Left ventricle myocardium inferior (tissue), 1 donor: ENCODE results near the gene SLFN13. TPM values are rescaled to one million over a fixed set of nuclear protein-coding genes. Genes with fewer than 3 reads are reported as not detected.
"Not testable (repeated sequence)": the region's sequence is repeated elsewhere in the genome, so short reads cannot be mapped to it uniquely, and the experiment has no call there.

Source experiments
- DNase-seq: peaks from one replicate; pipeline ENCODE4 v3.0.0-alpha.2; 2020
- H3K27ac ChIP-seq: fragments of 200-600 bp; replicated peaks from 2 replicates; pipeline ENCODE4 v1.8.0; 2021
- H3K27me3 ChIP-seq: fragments of 200-600 bp; 2 replicates; pipeline ENCODE4 v1.8.0; 2021; ENCODE audit warnings: low read depth
- H3K36me3 ChIP-seq: fragments of 200-600 bp; 2 replicates; pipeline ENCODE4 v1.8.0; 2021
- H3K4me1 ChIP-seq: fragments of 200-600 bp; 2 replicates; pipeline ENCODE4 v1.8.0; 2021
- H3K4me3 ChIP-seq: fragments of 200-600 bp; 2 replicates; pipeline ENCODE4 v1.8.0; 2021; ENCODE audit warnings: mild to moderate bottlenecking, moderate library complexity
- H3K9me3 ChIP-seq: fragments of 200-600 bp; replicated peaks from 2 replicates; pipeline ENCODE4 v1.8.0; 2021
- CTCF ChIP-seq: fragments of 200-600 bp; IDR thresholded peaks from 2 replicates; pipeline ENCODE4 v1.8.0; 2021; ENCODE audit warnings: antibody characterized with exemption, mild to moderate bottlenecking, borderline replicate concordance
- intact Hi-C: fragments of 100-400 bp; cut with micrococcal nuclease; formaldehyde crosslinking; loops from one replicate; pipeline ENCODE4 v1.11.0; 2022
- total RNA-seq: library from RNA; stranded (reverse); fragmentation: NEBNext Ultra II Directional; extraction: Animal tissue kit (Norgen Biotek cat#: 25700); gene quantifications from one replicate; pipeline ENCODE4 v1.2.1, GENCODE V29; 2021
- donor health status: DM: no; HTN: yes; CAD: no; lungs with severe emphysema.

The SLFN13 gene
- total RNA-seq, 1 donor from 2014 or later: 3.4 TPM

DNA sequence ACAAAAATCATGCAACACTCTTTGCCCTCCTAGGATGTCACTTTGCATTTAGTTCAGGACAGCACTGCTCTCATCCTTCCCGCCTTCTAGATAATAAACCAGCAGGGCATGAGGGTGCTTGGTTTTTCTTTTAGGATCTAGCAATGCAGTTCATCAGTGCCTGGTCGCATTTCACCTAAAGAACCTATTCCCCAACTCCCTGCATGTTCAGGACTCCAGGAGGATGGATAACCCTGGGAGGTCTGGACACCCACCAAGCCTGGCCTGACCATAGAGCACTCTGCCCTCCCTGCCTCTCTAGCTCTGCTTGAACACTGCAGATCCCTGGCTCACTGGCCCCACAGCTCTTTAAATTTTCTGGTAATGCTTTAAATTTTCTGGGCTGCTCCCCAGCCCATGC is 18.9 kb downstream of the SLFN13 start:
- H3K27me3 ChIP-seq: no peaks in the 10 kb centered on the region
- intact Hi-C loops: no loop called here
- no peak overlapping the region for H3K4me3 ChIP-seq
- DNase-seq: no peak
- TF ChIP-seq CTCF: no peak
- H3K36me3 ChIP-seq: no peaks in the 10 kb centered on the region
- no peaks in the 10 kb centered on the region for H3K9me3 ChIP-seq
- H3K27ac ChIP-seq: no peak overlapping the region
- peaks cover 33% of the 10 kb centered on the region for H3K4me1 ChIP-seq

DNA sequence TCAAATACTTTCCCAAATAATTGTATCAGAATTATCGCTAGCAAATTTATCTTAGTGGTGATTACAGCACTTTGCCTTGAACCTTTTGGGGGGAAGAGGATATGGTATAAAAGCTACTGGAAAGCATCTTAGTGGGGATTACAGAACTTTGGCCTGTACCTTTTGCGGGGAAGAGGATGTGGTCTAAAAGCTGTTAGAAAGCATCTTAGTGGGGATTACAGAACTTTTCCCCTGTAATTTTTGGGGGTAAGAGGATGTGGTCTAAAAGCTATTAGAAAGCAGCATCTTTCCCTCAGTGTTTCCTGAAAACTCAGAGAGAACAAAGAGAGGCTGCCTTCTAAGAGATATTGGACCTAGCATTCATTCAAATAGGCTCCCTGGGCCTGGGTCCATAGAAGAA is 20.3 kb downstream of the SLFN13 start:
- no peak for TF ChIP-seq CTCF
- Histone ChIP-seq H3K9me3 (no peaks in the 10 kb centered on the region), H3K27me3 (no peaks in the 10 kb centered on the region), H3K27ac (no peak overlapping the region), H3K4me3 (no peak overlapping the region), H3K4me1 (peaks cover 20% of the 10 kb centered on the region), H3K36me3 (no peaks in the 10 kb centered on the region)
- no peak for DNase-seq
- intact Hi-C loops: no loop called here

- Histone ChIP-seq H3K4me3 (no peak overlapping the region), H3K9me3 (no peaks in the 10 kb centered on the region), H3K4me1 (no peaks in the 10 kb centered on the region), H3K27me3 (no peaks in the 10 kb centered on the region), H3K27ac (no peak overlapping the region), H3K36me3 (peaks cover 40% of the 10 kb centered on the region)
- intact Hi-C loops: no loop called here
- no peak for TF ChIP-seq CTCF
- no peak for DNase-seq
These were observed 24.8 kb downstream of the SLFN13 start for GRCh38 chr17:35423761-35424160.

DNA sequence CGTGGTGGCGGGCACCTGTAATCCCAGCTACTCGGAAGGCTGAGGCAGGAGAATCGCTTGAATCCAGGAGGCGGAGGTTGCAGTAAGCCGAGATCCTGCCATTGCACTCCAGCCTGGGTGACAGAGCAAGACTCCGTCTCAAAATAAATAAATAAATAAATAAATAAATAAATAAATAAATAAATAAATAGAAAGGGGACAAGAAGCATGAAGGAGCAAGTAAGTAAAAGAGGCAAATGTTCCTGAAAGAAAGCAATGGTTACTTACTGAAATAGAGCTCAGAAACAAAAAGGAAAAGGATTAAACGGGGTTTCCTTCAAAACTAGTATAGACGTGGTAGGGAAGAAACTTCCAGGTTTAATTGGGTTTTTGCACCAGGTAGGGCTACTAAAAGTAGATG is 27.5 kb downstream of the SLFN13 start:
- H3K27me3 ChIP-seq, H3K4me3 ChIP-seq, H3K27ac ChIP-seq, DNase-seq, H3K4me1 ChIP-seq, intact Hi-C loops, H3K9me3 ChIP-seq: not testable (repeated sequence)
- H3K36me3 ChIP-seq: peaks cover 63% of the 10 kb centered on the region

GRCh38 chr17:35416659-35417058 is 31.9 kb downstream of the SLFN13 start:
- no peak for TF ChIP-seq CTCF
- no peak overlapping the region for H3K4me3 ChIP-seq
- peaks cover 79% of the 10 kb centered on the region for H3K36me3 ChIP-seq
- no peak for DNase-seq
- H3K9me3 ChIP-seq: peaks cover 25% of the 10 kb centered on the region
- intact Hi-C loops: no loop called here
- H3K27me3 ChIP-seq: no peaks in the 10 kb centered on the region
- H3K4me1 ChIP-seq: no peaks in the 10 kb centered on the region
- no peak overlapping the region for H3K27ac ChIP-seq

- DNase-seq, H3K4me1 ChIP-seq, H3K27ac ChIP-seq, H3K27me3 ChIP-seq, H3K4me3 ChIP-seq, intact Hi-C loops: not testable (repeated sequence)
- Histone ChIP-seq H3K9me3 (peaks cover 25% of the 10 kb centered on the region), H3K36me3 (peaks cover 81% of the 10 kb centered on the region)
These were observed 33.9 kb downstream of the SLFN13 start for GRCh38 chr17:35414707-35415106.

DNA sequence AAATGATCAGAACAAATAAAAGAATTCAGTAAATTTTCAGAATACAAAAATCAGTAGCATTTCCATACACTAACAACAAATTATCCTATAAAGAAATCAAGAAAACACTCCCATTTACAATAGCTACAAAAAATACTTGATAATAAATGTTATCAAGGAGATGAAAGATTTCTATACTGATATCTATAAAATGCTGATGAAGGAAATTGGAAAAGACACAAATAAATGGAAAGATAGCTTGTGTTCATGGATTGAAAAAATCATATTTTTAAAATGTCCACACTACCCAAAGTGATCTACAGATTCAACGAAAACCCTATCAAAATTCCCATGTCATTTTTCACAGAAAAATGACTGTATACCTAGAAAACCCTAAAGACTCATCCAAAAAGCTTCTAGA is 34.3 kb downstream of the SLFN13 start:
- Histone ChIP-seq H3K27ac (no peak overlapping the region), H3K4me3 (no peak overlapping the region), H3K36me3 (peaks cover 78% of the 10 kb centered on the region), H3K27me3 (no peaks in the 10 kb centered on the region), H3K9me3 (peaks cover 25% of the 10 kb centered on the region), H3K4me1 (no peaks in the 10 kb centered on the region)
- DNase-seq: no peak
- intact Hi-C loops: no loop called here
- no peak for TF ChIP-seq CTCF
